ENCODE results near the gene CBFA2T3.

CBFA2T3 gene

GRCh38 chr16:88840600-88841215 lies 136.3 kb downstream of the CBFA2T3 start:
- no peak for DNase-seq (ENCODE audit: low read depth in 2 of 2)

DNA sequence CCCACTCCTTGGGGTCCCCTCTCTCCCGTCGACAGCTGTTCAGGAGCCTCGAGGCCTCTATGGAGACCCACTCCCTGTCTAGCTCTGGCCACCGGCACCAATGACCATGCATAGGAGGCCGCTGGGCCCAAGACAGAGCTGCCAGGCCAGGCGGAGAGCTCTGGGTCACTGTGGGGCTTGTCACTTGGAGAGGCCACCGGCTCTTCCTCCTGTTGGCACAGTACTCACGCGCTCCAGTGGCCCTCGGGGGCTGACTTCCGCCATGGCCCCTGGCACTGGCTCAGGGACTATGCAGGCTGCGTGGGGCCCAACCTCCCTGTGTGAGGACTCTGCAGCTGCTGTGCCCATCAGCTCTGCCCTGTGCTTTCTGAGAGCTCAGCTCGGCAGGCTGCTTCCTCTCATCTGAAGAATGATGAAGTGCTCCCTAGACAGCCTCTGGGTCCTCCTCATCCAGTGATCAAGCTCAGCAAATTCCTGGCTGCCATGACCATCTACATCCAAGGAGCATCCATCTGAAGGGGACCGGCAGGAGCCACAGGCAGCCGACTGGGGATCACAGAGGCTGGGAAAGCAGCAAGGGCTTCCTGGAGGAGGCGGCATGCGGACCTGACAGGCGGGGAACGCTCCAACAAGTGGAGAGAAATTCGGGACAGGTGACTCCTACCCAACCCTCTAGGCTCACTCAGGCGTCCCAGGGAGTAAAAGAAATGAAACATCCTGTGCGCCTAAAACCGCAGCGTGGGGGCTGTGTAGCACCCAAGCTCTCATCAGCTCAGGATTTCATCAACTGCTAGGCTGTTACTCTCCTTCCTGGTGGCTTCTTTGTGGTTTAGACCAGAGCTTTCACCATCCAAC lies 137.0 kb downstream of the CBFA2T3 start:
- DNase-seq (ENCODE audit: low read depth in 2 of 2), result no peak

DNA sequence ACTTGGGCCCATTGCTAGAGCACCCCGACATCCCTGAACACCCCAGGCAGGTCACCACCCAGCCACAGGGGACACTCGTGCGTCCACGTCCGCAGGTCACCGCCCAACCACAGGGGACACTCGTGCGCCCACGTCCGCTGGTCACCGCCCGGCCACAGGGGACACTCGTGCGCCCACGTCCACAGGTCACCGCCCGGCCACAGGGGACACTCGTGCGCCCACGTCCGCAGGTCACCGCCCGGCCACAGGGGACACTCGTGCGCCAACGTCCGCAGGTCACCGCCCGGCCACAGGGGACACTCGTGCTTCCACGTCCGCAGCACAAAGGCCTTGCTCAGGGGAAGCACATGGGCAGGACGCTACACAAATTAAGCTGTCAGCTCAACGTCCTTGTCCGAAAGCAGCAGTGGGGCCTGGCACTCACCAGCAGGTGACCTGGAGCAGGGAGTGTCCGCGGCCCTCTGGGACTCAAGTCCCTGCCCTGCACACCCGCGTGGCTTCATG lies 137.9 kb downstream of the CBFA2T3 start:
- no peak for DNase-seq (ENCODE audit: low read depth in 2 of 2)

- no peak for DNase-seq (ENCODE audit: low read depth in 2 of 2)
These were observed 138.4 kb downstream of the CBFA2T3 start for GRCh38 chr16:88838566-88838965.

GRCh38 chr16:88837806-88838205 lies 139.2 kb downstream of the CBFA2T3 start:
- no peak for DNase-seq (ENCODE audit: low read depth in 2 of 2)

DNA sequence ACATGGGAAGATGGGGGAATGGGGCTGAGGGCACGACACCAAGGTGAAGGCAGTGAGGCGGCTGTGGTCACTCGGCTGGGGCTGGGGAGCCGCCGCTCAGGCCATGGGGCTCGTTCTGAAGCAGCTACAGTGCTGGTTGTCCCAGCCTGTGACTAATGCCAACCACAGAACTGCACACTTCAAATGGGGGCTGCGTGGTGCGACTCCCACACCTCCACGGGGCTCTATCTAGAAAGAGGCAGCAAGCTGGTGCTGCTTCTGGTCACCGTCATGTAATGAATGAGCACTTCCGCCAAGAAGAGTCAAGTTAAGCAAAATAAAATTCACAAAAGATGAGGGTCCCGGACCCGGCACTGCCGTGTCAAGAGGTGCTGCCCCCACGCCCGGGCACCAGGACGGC lies 140.2 kb downstream of the CBFA2T3 start:
- DNase-seq (ENCODE audit: low read depth in 2 of 2), result no peak

DNA sequence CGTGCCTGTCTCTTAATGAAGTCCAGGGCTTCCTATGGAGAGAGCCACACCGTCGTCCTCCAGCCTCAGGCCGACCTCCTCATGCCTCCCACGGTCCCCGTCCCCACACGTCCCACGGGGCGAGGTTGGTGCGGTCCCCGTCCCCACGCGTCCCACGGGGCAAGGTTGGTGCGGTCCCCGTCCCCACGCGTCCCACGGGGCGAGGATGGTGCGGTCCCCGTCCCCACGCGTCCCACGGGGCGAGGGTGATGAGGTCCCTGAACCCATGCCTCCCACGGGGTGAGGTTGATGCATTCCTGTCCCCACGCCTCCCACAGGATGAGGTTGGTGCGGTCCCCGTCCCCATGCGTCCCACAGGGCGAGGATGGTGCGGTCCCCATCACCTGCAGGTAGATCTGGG lies 141.2 kb downstream of the CBFA2T3 start:
- DNase-seq (ENCODE audit: low read depth in 2 of 2), result no peak

DNA sequence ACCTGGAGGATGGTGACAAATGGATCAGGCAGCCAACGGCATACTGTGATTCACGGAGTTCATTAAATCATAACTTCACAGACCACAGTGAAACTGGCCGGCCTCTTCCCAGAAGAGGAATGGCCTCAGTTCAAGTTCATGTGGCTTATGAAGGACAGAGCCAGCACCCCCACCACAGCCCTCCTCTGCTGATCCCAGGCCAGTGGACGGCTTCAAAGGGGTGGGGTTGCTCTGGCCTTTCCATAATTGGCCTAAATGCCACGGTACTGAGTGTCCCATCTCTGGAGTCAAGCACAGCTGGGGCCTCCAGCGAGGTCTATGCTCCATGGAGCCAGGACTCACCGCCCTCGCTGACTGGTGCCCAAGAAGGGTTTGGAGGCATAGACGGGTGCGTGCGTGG lies 141.6 kb downstream of the CBFA2T3 start:
- no peak for DNase-seq (ENCODE audit: low read depth in 2 of 2)

- DNase-seq (ENCODE audit: low read depth in 2 of 2), result no peak
These were observed 142.3 kb downstream of the CBFA2T3 start for GRCh38 chr16:88834670-88835069.

DNA sequence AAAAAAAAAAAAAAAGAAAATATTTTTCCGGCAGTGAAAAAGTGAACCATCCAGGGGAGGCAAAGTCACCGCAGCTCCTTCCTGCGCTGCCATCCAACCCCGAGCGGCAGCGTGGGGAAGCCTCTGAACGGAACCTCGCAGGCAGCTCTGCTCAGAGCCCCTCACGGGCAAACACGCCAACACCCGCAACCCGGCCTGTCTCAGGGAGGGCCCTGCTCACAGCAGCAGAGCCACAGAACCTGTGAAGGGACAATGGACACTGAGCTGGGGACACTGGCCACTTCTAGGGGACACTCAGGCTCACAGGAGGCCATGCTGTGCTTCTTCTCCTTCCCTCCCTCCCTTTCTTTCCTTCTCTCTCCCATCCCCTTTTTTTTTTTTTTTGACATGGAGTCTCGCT lies 143.9 kb downstream of the CBFA2T3 start:
- no peak for DNase-seq (ENCODE audit: low read depth in 2 of 2)

DNA sequence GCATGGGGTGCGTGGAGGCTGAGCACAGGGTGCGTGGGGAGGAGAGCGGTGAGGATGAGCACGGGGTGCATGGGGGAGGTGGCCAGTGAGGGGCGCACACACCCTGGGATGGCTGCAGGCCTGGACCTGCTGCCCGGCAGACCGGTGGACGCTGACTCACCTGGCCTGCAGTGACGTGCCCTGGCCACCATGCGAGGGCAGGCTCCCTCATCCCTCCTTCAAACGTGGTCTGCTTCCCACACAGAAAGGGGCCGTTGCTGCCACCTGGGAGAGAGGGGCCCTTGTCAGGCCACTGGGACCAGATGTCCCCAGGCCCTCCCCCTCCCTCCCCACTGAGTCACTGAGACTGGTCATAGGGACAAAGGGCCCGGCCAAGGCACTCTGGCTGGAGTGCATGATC lies 145.2 kb downstream of the CBFA2T3 start:
- DNase-seq (ENCODE audit: low read depth in 2 of 2), result no peak

GRCh38 chr16:88830783-88831182 lies 146.2 kb downstream of the CBFA2T3 start:
- DNase-seq (ENCODE audit: low read depth in 2 of 2), result no peak

DNA sequence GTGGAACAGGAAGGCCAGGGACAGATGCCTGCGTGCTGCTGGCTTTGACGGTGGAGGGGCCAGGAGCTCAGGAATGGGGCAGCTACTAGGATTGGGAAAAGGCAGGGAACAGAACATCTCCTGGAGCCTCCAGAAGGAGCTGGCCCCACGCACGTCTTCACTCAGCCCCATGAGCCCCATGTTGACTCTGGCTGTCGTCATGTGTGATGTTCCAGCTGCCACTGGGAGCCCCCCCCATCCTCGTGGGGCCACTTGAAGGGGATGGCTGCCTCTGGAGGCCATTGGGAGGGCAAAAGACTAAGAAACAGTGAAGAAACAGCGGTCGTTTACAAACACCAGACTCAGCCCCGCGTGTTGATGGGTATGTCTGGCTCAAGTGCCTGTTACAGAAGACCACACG lies 146.7 kb downstream of the CBFA2T3 start:
- no peak for DNase-seq (ENCODE audit: low read depth in 2 of 2)

GRCh38 chr16:88828711-88829110 lies 148.3 kb downstream of the CBFA2T3 start:
- no peak for DNase-seq (ENCODE audit: low read depth in 2 of 2)

- no peak for DNase-seq (ENCODE audit: low read depth in 2 of 2)
These were observed 149.3 kb downstream of the CBFA2T3 start for GRCh38 chr16:88827727-88828126.

- no peak for DNase-seq (ENCODE audit: low read depth in 2 of 2)
These were observed 150.8 kb downstream of the CBFA2T3 start for GRCh38 chr16:88826070-88826840.

- DNase-seq (ENCODE audit: low read depth in 2 of 2), result no peak
These were observed 151.9 kb downstream of the CBFA2T3 start for GRCh38 chr16:88825146-88825545.
